ENCODE results near the gene MSANTD1.
A peak's percentile ranks its signal among the peaks of the same experiment; 100 is the strongest.

The MSANTD1 gene

DNA sequence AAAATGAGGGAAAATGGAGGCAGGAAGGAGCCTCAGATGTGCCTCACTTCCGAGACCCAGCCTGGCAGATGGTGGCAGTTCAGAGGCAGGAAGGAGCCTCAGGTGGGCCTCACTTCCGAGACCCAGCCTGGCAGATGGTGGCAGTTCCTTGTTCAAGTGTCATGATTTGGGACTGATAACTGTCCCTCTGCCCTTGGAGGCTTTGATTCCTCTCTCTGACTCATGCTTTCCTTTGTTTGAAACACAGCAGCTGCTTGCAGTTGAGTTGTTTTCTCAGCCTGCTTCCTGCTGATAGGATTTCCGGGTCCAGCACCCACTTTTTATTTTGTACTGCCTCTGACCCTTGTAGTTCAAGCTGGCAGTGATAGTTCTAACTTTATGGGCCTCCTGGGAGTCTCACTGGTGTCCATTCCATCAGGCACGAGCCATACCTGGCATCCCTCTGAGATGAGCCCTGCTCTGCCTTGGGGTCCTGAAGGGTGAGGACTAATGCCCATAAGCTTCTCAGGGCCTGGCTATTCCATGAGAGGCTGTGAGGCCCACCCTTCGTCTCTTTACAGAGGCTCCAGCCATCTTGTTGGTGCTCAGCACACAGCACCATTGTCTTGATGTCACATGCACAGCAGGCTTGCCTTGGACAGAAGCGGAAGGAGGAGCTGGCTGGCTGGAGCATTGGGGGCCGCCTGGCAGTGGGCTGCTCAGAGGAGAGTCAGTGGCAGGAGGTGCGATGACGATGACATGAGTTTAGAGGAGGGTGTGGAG, 56.8 kb downstream of the MSANTD1 start:
- H3K4me1 Mint-ChIP-seq = peaks cover 85% of the 10 kb centered on the region
- H3K9me3 Mint-ChIP-seq = no peaks in the 10 kb centered on the region
- peak overlapping the region; percentile 31 for H3K4me3 Mint-ChIP-seq
- peaks cover 18% of the 10 kb centered on the region for H3K27me3 Mint-ChIP-seq (ENCODE audit: low read depth, poor library complexity)
- TF ChIP-seq, protein P1, sequence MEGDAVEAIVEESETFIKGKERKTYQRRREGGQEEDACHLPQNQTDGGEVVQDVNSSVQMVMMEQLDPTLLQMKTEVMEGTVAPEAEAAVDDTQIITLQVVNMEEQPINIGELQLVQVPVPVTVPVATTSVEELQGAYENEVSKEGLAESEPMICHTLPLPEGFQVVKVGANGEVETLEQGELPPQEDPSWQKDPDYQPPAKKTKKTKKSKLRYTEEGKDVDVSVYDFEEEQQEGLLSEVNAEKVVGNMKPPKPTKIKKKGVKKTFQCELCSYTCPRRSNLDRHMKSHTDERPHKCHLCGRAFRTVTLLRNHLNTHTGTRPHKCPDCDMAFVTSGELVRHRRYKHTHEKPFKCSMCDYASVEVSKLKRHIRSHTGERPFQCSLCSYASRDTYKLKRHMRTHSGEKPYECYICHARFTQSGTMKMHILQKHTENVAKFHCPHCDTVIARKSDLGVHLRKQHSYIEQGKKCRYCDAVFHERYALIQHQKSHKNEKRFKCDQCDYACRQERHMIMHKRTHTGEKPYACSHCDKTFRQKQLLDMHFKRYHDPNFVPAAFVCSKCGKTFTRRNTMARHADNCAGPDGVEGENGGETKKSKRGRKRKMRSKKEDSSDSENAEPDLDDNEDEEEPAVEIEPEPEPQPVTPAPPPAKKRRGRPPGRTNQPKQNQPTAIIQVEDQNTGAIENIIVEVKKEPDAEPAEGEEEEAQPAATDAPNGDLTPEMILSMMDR (IDR thresholded peaks at IDR 0.05) = no peak
- H3K27ac Mint-ChIP-seq = no peak overlapping the region
- no peak for DNase-seq
- H3K36me3 Mint-ChIP-seq (ENCODE audit: low read depth) = no peaks in the 10 kb centered on the region
